GM19025 (cell line): ENCODE measurements around the gene LCE2D.
"Not testable (repeated sequence)": the region's sequence is repeated elsewhere in the genome, so short reads cannot be mapped to it uniquely, and the experiment has no call there.

Source experiments
- ATAC-seq: cut with Tn5 transposase; IDR thresholded peaks from one replicate; pipeline ENCODE4 v1.9.1; 2021; ENCODE audit warnings: mild to moderate bottlenecking, low read depth, moderate library complexity; ENCODE audit not compliant: unreplicated experiment

Gene LCE2D, protein sequence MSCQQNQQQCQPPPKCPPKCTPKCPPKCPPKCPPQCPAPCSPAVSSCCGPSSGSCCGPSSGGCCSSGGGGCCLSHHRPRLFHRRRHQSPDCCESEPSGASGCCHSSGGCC

GRCh38 chr1:152663098-152663497 is at the start of gene LCE2D:
TSS of gene LCE2D (plus strand) at chr1:152663380. CDS start at chr1:152664106, 726 bp downstream.
- ATAC-seq: no peak

- no peak for ATAC-seq
Measured at GRCh38 chr1:152613511-152613910, 49.7 kb upstream of the LCE2D start, which contains the start of gene LCE3B. TSS of gene LCE3B (plus strand) at chr1:152613811. CDS start at chr1:152613811, 0 bp downstream.

DNA sequence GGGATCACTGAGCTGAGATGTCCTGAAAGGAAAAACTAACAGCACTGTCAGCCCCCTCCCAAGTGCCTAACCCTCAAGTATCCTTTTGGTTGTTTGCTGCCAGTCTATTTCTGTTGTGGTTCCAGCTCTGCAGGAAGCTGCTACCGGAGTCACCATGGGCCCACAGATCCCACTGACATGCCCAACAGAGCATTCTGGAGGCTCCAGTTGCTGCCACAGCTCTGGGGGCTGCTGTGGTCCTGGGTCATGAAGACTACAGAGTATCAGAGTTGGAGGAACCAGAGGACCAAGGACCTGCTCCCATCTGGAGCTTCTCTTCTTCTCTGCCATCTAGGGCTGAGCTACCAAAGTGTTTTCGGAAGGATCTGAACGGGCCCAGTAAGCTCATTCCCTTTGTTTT is 41.2 kb upstream of the LCE2D start:
- no peak for ATAC-seq

DNA sequence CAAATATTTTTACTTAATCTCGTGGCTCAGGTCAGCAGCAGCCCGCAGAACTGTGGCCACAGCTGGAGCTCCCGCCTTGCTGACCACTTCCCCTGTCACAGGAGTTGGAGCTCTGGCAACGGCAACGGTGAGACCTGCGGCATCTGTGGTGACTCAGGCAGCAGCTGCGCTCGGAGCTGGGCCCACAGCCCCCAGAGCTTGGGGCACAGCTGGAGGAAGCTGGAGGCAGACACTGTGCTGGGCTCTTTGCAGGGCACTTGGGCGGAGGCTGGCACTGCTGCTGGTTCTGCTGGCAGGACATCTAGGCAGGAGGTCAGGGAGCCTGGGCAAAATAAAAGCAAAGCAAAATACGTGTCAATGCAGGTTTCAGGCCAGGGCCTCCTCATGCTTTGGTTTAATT is 40.4 kb upstream of the LCE2D start, which contains the start of gene LCE3A:
TSS of gene LCE3A (minus strand) at position 301 of the 400 bp plus-strand sequence. CDS start at position 301, 0 bp downstream.
- ATAC-seq: no peak

DNA sequence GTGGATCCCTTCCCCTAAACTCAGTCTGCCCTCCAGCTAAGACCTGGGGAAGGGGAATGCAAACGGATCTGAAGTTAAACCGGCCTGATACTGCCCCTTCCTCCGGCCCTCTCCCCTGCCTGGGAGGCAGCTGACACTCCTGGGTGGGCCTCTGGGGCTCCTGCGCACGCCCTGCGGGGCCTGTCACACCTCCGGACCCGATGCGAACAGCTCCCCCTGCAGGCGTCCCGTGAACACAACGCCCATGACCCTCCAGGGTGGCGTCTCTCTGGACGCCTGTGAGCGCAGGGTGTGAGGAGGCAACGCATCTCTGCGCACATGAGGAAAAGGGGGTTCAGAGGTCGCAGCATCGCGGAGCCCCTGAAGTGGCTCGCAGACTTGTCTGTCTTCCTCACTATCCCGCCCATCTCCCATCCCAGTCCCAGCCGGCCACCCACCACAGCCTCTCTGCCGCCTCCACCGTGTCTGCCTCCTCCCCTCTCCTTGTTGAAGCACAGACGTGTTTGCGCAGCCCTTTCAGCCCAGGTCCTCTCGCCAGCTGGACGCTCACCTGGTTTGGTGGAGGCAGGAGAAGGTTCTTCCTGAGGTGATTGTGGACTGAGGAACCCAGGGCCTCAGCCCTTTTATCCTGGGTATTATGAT is 39.9 kb upstream of the LCE2D start:
- no peak for ATAC-seq

DNA sequence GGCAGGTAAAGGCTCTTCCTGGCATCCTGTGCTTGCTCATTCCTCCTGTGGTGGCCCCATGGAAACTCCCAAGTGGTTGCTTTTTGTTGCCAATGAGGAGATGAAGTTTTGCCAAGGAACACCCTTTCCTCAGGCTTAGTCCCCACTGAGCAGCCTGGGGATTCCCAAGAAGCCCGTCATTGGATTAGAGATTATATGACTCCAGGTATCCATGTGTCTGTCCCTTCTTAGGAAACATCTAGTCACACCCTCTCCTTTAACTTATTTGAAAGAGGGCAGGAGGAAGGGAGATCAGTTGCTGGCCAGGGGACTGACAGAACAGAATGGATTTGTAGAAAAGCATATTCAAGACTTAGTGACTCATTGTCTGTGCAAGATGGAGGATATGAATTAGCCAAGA is 36.4 kb upstream of the LCE2D start:
- no peak for ATAC-seq

DNA sequence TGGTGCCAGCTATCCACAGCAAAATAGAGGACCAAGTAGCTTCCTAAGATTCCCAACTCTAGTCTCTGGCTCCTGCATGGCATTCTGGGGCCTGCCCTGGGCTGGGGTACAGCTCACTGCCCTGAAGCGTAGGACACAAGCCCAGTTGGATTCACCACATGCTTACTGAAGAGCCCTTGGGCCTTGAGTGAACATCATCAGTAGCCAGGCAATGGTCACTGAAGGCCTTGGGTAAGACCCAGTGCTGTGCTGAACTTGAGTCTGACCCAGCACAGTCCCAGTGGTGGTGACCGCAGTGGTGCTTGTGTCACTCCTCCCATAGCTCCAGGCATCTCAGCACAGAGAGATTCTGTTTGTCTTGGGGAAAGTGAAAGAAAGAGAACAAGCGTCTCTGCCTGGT is 32.6 kb upstream of the LCE2D start:
- no peak for ATAC-seq

- no peak for ATAC-seq
Measured at GRCh38 chr1:152640351-152640750, 22.8 kb upstream of the LCE2D start.

- ATAC-seq: no peak
Measured at GRCh38 chr1:152643945-152644344, 19.2 kb upstream of the LCE2D start.

DNA sequence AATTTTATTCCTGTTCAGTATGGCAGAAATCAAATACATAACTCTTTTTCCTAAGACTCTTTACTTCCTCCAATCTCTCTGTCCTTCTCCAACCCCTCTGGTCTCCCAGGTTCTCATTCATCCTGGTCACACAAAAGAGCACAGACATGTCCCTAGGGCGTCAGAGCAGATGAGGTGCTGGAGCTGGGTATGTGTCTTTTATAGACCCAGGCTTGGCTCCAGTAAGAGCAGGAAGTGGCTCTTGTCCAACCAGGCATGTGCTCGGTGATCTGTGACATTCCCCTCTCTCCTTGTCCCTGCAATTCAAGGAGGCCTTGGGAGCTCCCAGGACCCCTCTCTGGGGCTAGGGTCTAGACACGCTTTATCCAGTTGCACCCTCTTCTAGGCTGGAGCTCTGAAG is 18.0 kb upstream of the LCE2D start:
- no peak for ATAC-seq

DNA sequence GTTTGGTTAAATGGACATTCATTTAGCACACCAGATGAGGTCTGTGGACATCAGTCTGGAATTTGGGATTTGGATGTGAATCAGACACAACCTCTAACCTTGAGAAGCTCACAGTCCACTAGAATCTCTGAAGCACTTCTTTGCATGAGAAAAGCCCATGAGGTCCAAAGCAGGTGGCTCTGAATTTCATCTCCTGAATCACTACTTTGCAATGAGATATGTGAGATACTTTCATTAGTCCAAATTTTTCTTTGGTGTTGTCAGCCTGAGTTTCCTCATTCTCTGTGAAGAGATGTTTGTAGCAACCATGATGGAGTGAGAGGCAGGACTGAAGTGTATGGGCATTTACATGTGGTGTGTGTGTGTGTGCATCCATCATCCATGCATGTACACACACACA is 16.5 kb upstream of the LCE2D start:
- ATAC-seq: no peak

- ATAC-seq: no peak
Measured at GRCh38 chr1:152654110-152654509, 9.1 kb upstream of the LCE2D start.

DNA sequence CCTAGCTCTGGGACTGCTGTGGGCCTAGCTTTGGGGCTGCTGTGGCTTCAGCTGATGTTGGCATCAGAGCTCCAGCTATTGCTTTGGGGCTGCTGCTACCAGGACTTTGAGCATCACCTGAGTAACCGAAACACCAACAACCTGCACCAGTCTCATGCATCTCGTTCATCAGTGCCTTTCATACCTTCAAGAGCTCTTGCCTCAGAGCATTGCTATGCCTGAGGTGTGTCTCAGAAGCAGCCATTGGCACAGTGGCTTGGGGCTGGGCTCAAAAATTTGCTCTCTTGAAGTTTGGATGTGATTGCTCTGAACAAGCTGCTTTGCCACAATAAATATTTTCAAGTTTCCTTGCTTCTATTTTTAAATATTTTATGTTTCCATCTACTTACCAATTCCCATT is 6.7 kb upstream of the LCE2D start:
- ATAC-seq: no peak

DNA sequence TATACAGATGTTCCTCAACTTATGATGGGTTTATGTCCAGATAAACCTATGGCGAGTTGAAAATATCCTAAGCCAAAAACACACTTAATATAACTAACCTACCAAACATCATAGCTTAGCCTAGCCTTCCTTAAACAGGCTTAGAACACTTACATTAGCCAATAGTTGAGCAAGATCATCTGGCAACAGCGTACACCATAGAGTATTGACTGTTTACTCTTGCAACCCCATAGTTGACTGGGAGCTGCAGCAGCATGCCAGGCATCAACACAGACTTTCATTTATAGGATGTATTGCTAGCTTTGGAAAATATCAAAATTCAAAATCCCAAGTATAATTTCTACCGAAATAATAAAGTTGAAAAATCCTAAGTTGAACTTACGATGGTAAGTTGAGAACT is 5.5 kb upstream of the LCE2D start:
- ATAC-seq: no peak

GRCh38 chr1:152658649-152659048 is 4.5 kb upstream of the LCE2D start:
- ATAC-seq: no peak

- not testable (repeated sequence) for ATAC-seq
Measured at GRCh38 chr1:152666171-152666570, 3.0 kb downstream of the LCE2D start.

GRCh38 chr1:152667648-152668047 is 4.5 kb downstream of the LCE2D start:
- ATAC-seq: no peak

- ATAC-seq: no peak
Measured at GRCh38 chr1:152673016-152673415, 9.8 kb downstream of the LCE2D start.

GRCh38 chr1:152674983-152675382 is 11.8 kb downstream of the LCE2D start, which contains the start of gene LCE2C:
TSS of gene LCE2C (plus strand) at chr1:152675279. CDS start at chr1:152676016, 737 bp downstream.
- ATAC-seq: not testable (repeated sequence)

GRCh38 chr1:152679459-152679858 is 16.3 kb downstream of the LCE2D start:
- ATAC-seq: no peak

GRCh38 chr1:152681616-152682015 is 18.4 kb downstream of the LCE2D start:
- ATAC-seq: no peak

GRCh38 chr1:152683846-152684245 is 20.7 kb downstream of the LCE2D start:
- ATAC-seq: no peak
